GM12878 (cell line): ENCODE data around the gene ATP2A3. TPM values are rescaled to one million over a fixed set of nuclear protein-coding genes. Genes with fewer than 3 reads are reported as not detected.

Experiments used
- ATAC-seq: fragments of 200-7000 bp; cut with Tn5 transposase; 3 replicates; pipeline ENCODE4 v1.9.1; 2020; ENCODE audit warnings: mild to moderate bottlenecking, moderate library complexity
- BruUV-seq: library from RNA; stranded (reverse); fragments of 400-500 nt; replicated peaks from 2 replicates; lab custom pipeline; 2021; lab: Mats Ljungman, UMichigan
- CTCF ChIA-PET: fragments of 300-600 bp; sonication (Branson Sonifier 250); formaldehyde crosslinking; extraction: SDS; loops from one replicate; lab custom pipeline; 2021; ENCODE audit warnings: inconsistent platforms; lab: Yijun Ruan, JAX
- POLR2A ChIA-PET: fragments of 350-600 bp; formaldehyde crosslinking; extraction: SDS; loops from one replicate; lab custom pipeline; 2021; ENCODE audit warnings: inconsistent platforms; lab: Charles Lee
- RAD21 ChIA-PET: fragments of 300-600 bp; sonication (Branson Sonifier 250); formaldehyde crosslinking; loops from one replicate; lab custom pipeline; 2023; ENCODE audit warnings: antibody characterized with exemption; ENCODE audit not compliant: unreplicated experiment; lab: Charles Lee
- SMC1A ChIA-PET: fragments of 300-600 bp; sonication (Branson Sonifier 250); formaldehyde crosslinking; loops from one replicate; lab custom pipeline; 2023; ENCODE audit not compliant: unreplicated experiment, uncharacterized antibody; lab: Charles Lee
- DNase-seq: peaks from one replicate; pipeline ENCODE4 v3.0.0-alpha.2; 2011; ENCODE audit warnings: low read depth, low spot score
- FAIRE-seq: peaks from 3 replicates; lab custom pipeline; 2011; peaks lifted over from hg19 to GRCh38; lab: Jason Lieb, UNC
- H2AFZ ChIP-seq: 2 replicates; pipeline ENCODE4 v1.6.0; 2011; ENCODE audit warnings: low read depth, low read length, control low read depth; ENCODE audit not compliant: control insufficient read depth
- H3K27ac ChIP-seq: 2 replicates; pipeline ENCODE4 v1.5.1; 2011; ENCODE audit warnings: control low read depth; ENCODE audit not compliant: control insufficient read depth, insufficient read depth
- H3K27me3 ChIP-seq, 2 experiments: replicated peaks in 1 of 2; 2 replicates each; pipeline versions ENCODE4 v1.6.0 to v1.6.1; 2011; ENCODE audit warnings: low read length in 1 of 2; ENCODE audit not compliant: control insufficient read depth in 2 of 2, insufficient read depth in 2 of 2
- H3K36me3 ChIP-seq, 2 experiments: 2 replicates each; pipeline ENCODE4 v1.5.1; 2011; ENCODE audit warnings: low read length in 1 of 2; ENCODE audit not compliant: control insufficient read depth in 2 of 2, insufficient read depth in 2 of 2
- H3K4me1 ChIP-seq: 2 replicates; pipeline ENCODE4 v1.6.1; 2011; ENCODE audit warnings: mild to moderate bottlenecking, low read length, moderate library complexity, mixed read lengths; ENCODE audit not compliant: control insufficient read depth, insufficient read depth
- H3K4me2 ChIP-seq: 2 replicates; pipeline ENCODE4 v1.6.0; 2011; ENCODE audit warnings: control low read depth; ENCODE audit not compliant: control insufficient read depth, insufficient read depth
- H3K4me3 ChIP-seq: fragments of 200-600 bp; sonication (generic); 2 replicates; pipeline ENCODE4 v1.5.1; 2016
- H3K79me2 ChIP-seq: 2 replicates; pipeline ENCODE4 v1.6.0; 2011; ENCODE audit warnings: low read length; ENCODE audit not compliant: control insufficient read depth, insufficient read depth
- H3K9ac ChIP-seq: 2 replicates; pipeline ENCODE4 v1.8.0; 2011; ENCODE audit warnings: low read length, control low read depth, mixed read lengths; ENCODE audit not compliant: control insufficient read depth, insufficient read depth
- H3K9me3 ChIP-seq: replicated peaks from 3 replicates; pipeline ENCODE4 v1.5.1; 2011; ENCODE audit warnings: mild to moderate bottlenecking, low read length; ENCODE audit not compliant: control insufficient read depth, insufficient read depth
- H4K20me1 ChIP-seq: 2 replicates; pipeline ENCODE4 v1.6.0; 2011; ENCODE audit not compliant: control insufficient read depth, insufficient read depth
- IRF4 ChIP-seq: IDR thresholded peaks from 2 replicates; pipeline ENCODE4 v1.6.1; 2011; ENCODE audit warnings: low read depth, low read length
- POLR2A ChIP-seq: IDR thresholded peaks from 2 replicates; pipeline ENCODE4 v1.6.1; 2011; ENCODE audit warnings: low read depth, mild to moderate bottlenecking, low read length
- WGBS: methylation state at CpG from one replicate; pipeline ENCODE4 v1.1.6; 2016; ENCODE audit warnings: low lambda C conversion rate; ENCODE audit not compliant: insufficient replicate concordance, insufficient coverage; ENCODE audit errors: missing lambda C conversion rate; 5-methylcytosine and 5-hydroxymethylcytosine counted together
- in situ Hi-C: fragments of 300-500 bp; cut with MboI; formaldehyde crosslinking; loops from 9 replicates; pipeline ENCODE4 v1.14.3; 2018; ENCODE audit warnings: mixed read lengths
- intact Hi-C: fragments of 100-400 bp; cut with micrococcal nuclease; formaldehyde crosslinking; loops from one replicate; pipeline ENCODE4 v1.14.2; 2022; ENCODE audit not compliant: unreplicated experiment
- polyA plus RNA-seq, 11 experiments: library from polyadenylated mRNA; depleted of rRNA in 4 of 11; unstranded in 6 of 11; stranded (reverse) in 5 of 11; fragments of >200 nt; fragmentation: Nextera tagmentation in 4 of 11; fragmentation: Illumina TruSeq in 1 of 11; extraction: Ambion mirVana in 4 of 11; extraction: Trizol in 1 of 11; gene quantifications; 1 replicate in 1 of 11; 2 replicates in 10 of 11; pipeline versions ENCODE4 v1.2.1 to v1.2.3, GENCODE V29; 2011 to 2016; ENCODE audit warnings: inconsistent platforms in 2 of 11, missing spikeins in 2 of 11, low read depth in 1 of 11
- total RNA-seq, 4 experiments: library from RNA; depleted of rRNA in 3 of 4; stranded (reverse); fragments of >200 nt in 3 of 4; fragmentation: Illumina TruSeq in 1 of 4; extraction: Trizol in 1 of 4; gene quantifications; 2 replicates each; pipeline versions ENCODE4 v1.2.1 to v1.2.3, GENCODE V29; 2013 to 2021
- TF ChIP-seq, protein P1 (sequence below): fragments of 450-650 bp; IDR thresholded peaks from 2 replicates; pipeline ENCODE4 v1.6.1; 2018; ENCODE audit warnings: borderline replicate concordance, mild to moderate bottlenecking; ENCODE audit not compliant: partially characterized antibody
- TF ChIP-seq, protein P2 (sequence below): fragments of 450-650 bp; IDR thresholded peaks from 2 replicates; pipeline ENCODE4 v1.6.1; 2017; ENCODE audit warnings: mild to moderate bottlenecking

The ATP2A3 gene
- total and polyA plus RNA-seq, 10 of the 15 experiments (the other 5 are each of a cell fraction or from before 2014, with no cell fraction given) = 1.0 to 99.2 (median 37.9) TPM

DNA sequence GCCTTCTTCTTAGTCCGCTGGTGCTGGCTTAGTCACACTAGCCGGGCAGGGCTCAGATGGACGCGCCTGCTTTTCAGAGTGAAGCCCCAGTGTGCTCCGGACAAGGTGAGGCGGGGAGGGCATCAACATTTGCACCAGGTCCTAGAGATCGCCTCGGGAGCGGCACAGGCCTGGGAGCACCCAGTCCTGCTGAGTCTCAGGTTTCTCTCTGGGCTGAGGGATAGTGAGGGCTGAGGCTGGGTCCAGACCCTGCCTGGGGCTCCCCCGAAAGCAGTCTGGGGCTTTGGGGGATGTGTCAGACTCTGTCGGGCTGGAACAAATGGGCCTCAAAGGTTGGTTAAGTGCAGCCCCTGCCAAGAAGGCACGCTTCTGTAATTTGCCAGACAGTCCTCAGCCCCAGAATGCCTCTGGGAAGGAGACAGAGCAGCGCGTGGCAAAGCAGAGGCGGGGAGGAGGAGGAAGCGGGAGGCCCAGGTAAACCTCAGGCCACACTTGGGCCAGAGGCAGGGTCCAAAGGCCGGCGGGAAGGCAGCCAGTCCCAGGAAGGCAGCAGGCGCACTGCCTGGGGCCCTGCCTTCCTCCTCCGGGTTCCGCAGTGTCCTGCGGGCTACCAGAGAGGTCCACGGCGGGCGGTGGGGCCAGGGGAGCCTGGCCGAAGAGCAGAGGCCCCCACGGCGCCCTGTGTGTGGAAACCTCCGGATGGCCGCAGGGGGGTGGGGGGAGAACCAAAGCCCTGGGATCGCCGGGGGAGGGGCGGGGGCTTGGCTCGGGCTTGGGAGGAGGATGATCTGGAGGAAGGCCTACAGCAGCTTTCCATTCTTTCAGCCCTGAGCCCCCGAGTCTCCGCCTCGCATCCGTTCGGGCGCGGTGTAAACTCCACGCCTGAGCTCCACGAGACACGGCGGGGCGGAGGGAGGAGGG is 39.5 kb upstream of the ATP2A3 start:
- ChIA-PET POLR2A (no interaction called here), RAD21 (interaction anchor here (1.0 to 2.7 kb wide), 2 partner anchors 90 to 266 kb away, joined by 3 to 12 read pairs; no protein-coding TSS in a partner anchor), CTCF (interaction anchor here (0.6 to 10.5 kb wide), 11 partner anchors 17 to 266 kb away, joined by 3 to 99 read pairs (median 3); partner anchors contain the start of genes ATP2A3 and NCBP3), SMC1A (interaction anchor here (1.1 to 2.4 kb wide), 3 partner anchors 39 to 90 kb away, joined by 7 to 12 read pairs (median 10); no protein-coding TSS in a partner anchor)
- TF ChIP-seq, protein P1, sequence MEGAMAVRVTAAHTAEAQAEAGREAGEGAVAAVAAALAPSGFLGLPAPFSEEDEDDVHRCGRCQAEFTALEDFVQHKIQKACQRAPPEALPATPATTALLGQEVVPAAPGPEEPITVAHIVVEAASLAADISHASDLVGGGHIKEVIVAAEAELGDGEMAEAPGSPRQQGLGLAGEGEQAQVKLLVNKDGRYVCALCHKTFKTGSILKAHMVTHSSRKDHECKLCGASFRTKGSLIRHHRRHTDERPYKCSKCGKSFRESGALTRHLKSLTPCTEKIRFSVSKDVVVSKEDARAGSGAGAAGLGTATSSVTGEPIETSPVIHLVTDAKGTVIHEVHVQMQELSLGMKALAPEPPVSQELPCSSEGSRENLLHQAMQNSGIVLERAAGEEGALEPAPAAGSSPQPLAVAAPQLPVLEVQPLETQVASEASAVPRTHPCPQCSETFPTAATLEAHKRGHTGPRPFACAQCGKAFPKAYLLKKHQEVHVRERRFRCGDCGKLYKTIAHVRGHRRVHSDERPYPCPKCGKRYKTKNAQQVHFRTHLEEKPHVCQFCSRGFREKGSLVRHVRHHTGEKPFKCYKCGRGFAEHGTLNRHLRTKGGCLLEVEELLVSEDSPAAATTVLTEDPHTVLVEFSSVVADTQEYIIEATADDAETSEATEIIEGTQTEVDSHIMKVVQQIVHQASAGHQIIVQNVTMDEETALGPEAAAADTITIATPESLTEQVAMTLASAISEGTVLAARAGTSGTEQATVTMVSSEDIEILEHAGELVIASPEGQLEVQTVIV = no peak
- TF ChIP-seq POLR2A (0 out of 2 replicates have a peak, but pooled peaks have one; percentile 6), IRF4 (no peak)
- TF ChIP-seq, protein P2, sequence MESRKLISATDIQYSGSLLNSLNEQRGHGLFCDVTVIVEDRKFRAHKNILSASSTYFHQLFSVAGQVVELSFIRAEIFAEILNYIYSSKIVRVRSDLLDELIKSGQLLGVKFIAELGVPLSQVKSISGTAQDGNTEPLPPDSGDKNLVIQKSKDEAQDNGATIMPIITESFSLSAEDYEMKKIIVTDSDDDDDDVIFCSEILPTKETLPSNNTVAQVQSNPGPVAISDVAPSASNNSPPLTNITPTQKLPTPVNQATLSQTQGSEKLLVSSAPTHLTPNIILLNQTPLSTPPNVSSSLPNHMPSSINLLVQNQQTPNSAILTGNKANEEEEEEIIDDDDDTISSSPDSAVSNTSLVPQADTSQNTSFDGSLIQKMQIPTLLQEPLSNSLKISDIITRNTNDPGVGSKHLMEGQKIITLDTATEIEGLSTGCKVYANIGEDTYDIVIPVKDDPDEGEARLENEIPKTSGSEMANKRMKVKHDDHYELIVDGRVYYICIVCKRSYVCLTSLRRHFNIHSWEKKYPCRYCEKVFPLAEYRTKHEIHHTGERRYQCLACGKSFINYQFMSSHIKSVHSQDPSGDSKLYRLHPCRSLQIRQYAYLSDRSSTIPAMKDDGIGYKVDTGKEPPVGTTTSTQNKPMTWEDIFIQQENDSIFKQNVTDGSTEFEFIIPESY = no peak
- Histone ChIP-seq H3K27me3 (no peaks in the 10 kb centered on the region), H3K4me3 (no peak overlapping the region), H3K9me3 (no peaks in the 10 kb centered on the region), H3K36me3 (peaks cover 6 to 7% of the 10 kb centered on the region in 2 experiments; a peak in 3 of 4 replicates), H3K4me1 (no peaks in the 10 kb centered on the region), H3K27ac (no peak overlapping the region), H3K79me2 (no peaks in the 10 kb centered on the region), H2AFZ (no peak overlapping the region), H3K4me2 (no peak overlapping the region), H3K9ac (no peak overlapping the region), H4K20me1 (no peaks in the 10 kb centered on the region)
- intact Hi-C loops (loop anchor here (2.0 to 10.0 kb wide), 3 partner anchors 41 to 269 kb away; partner anchors contain the start of gene ATP2A3), in situ Hi-C loops (no loop called here)
- no TSS peak for BruUV-seq
- FAIRE-seq (no peak), DNase-seq (no peak), ATAC-seq (no peak)
- 93% methylated on average over 37 of the region's 46 CpGs for WGBS
